IMR-90 (cell line): Measurements from ENCODE around the gene ACADM. TPM values are rescaled to one million over a fixed set of nuclear protein-coding genes. Genes with fewer than 3 reads are reported as not detected.
A peak's percentile ranks its signal among the peaks of the same experiment; 100 is the strongest.

ENCODE experiments used
- ATAC-seq: fragments of 200-7000 bp; cut with Tn5 transposase; 2 replicates; pipeline ENCODE4 v1.9.1; 2020; ENCODE audit warnings: low read depth, mild to moderate bottlenecking, moderate library complexity
- BruUV-seq: library from RNA; stranded (reverse); fragments of 400-500 nt; replicated peaks from 2 replicates; lab custom pipeline; 2021; lab: Mats Ljungman, UMichigan
- CTCF ChIA-PET: fragments of 300-600 bp; formaldehyde crosslinking; extraction: SDS; loops from one replicate; lab custom pipeline; 2021; ENCODE audit warnings: antibody characterized with exemption; lab: Yijun Ruan, JAX
- POLR2A ChIA-PET: fragments of 300-600 bp; sonication (Branson Sonifier 250); formaldehyde crosslinking; loops from one replicate; lab custom pipeline; 2022; ENCODE audit warnings: antibody characterized with exemption; ENCODE audit not compliant: unreplicated experiment; lab: Charles Lee
- DNase-seq: peaks from one replicate; pipeline ENCODE4 v3.0.0; 2013
- H2AFZ ChIP-seq: replicated peaks from 2 replicates; pipeline ENCODE3; 2013; ENCODE audit warnings: low read length, mild to moderate bottlenecking; ENCODE audit not compliant: poor library complexity
- H2AK5ac ChIP-seq: 2 replicates; pipeline ENCODE4 v1.6.1; 2013; ENCODE audit warnings: low read depth, low read length, inconsistent platforms
- H2AK9ac ChIP-seq: replicated peaks from 2 replicates; pipeline ENCODE3; 2013; ENCODE audit warnings: mild to moderate bottlenecking, low read depth, low read length, moderate library complexity; ENCODE audit not compliant: poor library complexity
- H2BK120ac ChIP-seq: 2 replicates; pipeline ENCODE4 v1.6.1; 2013; ENCODE audit warnings: low read depth, low read length, inconsistent platforms
- H2BK15ac ChIP-seq: 3 replicates; pipeline ENCODE4 v1.6.1; 2013; ENCODE audit warnings: low read depth, low read length, inconsistent platforms
- H2BK20ac ChIP-seq: 2 replicates; pipeline ENCODE4 v1.6.1; 2013; ENCODE audit warnings: low read depth, mild to moderate bottlenecking, inconsistent platforms, low read length, moderate library complexity
- H2BK5ac ChIP-seq: 2 replicates; pipeline ENCODE4 v1.6.1; 2013; ENCODE audit warnings: mild to moderate bottlenecking, low read depth, low read length, inconsistent platforms; ENCODE audit not compliant: poor library complexity, severe bottlenecking
- H3K14ac ChIP-seq: replicated peaks from 2 replicates; pipeline ENCODE4 v1.6.1; 2013; ENCODE audit warnings: low read depth, low read length, inconsistent platforms
- H3K18ac ChIP-seq: 2 replicates; pipeline ENCODE4 v1.6.1; 2013; ENCODE audit warnings: low read depth, low read length, control low read depth
- H3K23ac ChIP-seq: 2 replicates; pipeline ENCODE4 v1.6.1; 2013; ENCODE audit warnings: low read depth, low read length, inconsistent platforms
- H3K27ac ChIP-seq: 2 replicates; pipeline ENCODE4 v1.5.1; 2013; ENCODE audit warnings: mild to moderate bottlenecking, control low read depth, low read length; ENCODE audit not compliant: insufficient read depth
- H3K27me3 ChIP-seq: 2 replicates; pipeline ENCODE4 v1.6.1; 2013; ENCODE audit warnings: low read length; ENCODE audit not compliant: control insufficient read depth, insufficient read depth
- H3K36me3 ChIP-seq: 2 replicates; pipeline ENCODE4 v1.6.1; 2013; ENCODE audit warnings: low read length, mixed read lengths; ENCODE audit not compliant: control insufficient read depth, insufficient read depth
- H3K4ac ChIP-seq: 2 replicates; pipeline ENCODE4 v1.6.1; 2013; ENCODE audit warnings: low read depth, low read length, inconsistent platforms
- H3K4me1 ChIP-seq: 2 replicates; pipeline ENCODE4 v1.6.1; 2013; ENCODE audit warnings: low read length, mixed read lengths; ENCODE audit not compliant: control insufficient read depth, insufficient read depth
- H3K4me2 ChIP-seq: 2 replicates; pipeline ENCODE4 v1.6.1; 2013; ENCODE audit warnings: low read depth, mild to moderate bottlenecking, control low read depth, low read length, moderate library complexity
- H3K4me3 ChIP-seq: 2 replicates; pipeline ENCODE4 v1.5.1; 2013; ENCODE audit warnings: low read depth, mild to moderate bottlenecking, control low read depth, low read length, moderate library complexity; ENCODE audit not compliant: insufficient read depth
- H3K56ac ChIP-seq: 2 replicates; pipeline ENCODE4 v1.6.1; 2013; ENCODE audit warnings: low read length, inconsistent platforms; ENCODE audit not compliant: insufficient read depth; ENCODE audit errors: extremely low read depth
- H3K79me1 ChIP-seq, 2 experiments: 2 replicates each; pipeline ENCODE4 v1.6.1; 2013; ENCODE audit warnings: low read length in 2 of 2, inconsistent platforms in 1 of 2, low read depth in 1 of 2
- H3K9ac ChIP-seq: 2 replicates; pipeline ENCODE4 v1.6.1; 2013; ENCODE audit warnings: low read depth, low read length, control low read depth
- H3K9me1 ChIP-seq: 2 replicates; pipeline ENCODE4 v1.6.1; 2013; ENCODE audit warnings: low read length, inconsistent platforms; ENCODE audit not compliant: insufficient read depth
- H3K9me3 ChIP-seq: 2 replicates; pipeline ENCODE4 v1.6.1; 2013; ENCODE audit warnings: low read length; ENCODE audit not compliant: control insufficient read depth, insufficient read depth
- H4K20me1 ChIP-seq: 2 replicates; pipeline ENCODE4 v1.6.1; 2013; ENCODE audit warnings: low read length, inconsistent platforms; ENCODE audit not compliant: insufficient read depth
- H4K5ac ChIP-seq: 2 replicates; pipeline ENCODE4 v1.6.1; 2013; ENCODE audit warnings: mild to moderate bottlenecking, low read depth, low read length, control low read depth
- H4K8ac ChIP-seq, 2 experiments: 2 replicates each; pipeline ENCODE4 v1.6.1; 2013; ENCODE audit warnings: low read depth in 2 of 2, low read length in 2 of 2, control low read depth in 1 of 2, inconsistent platforms in 1 of 2
- H4K91ac ChIP-seq: 2 replicates; pipeline ENCODE4 v1.6.1; 2013; ENCODE audit warnings: low read depth, low read length, inconsistent platforms; ENCODE audit not compliant: insufficient read depth
- BHLHE40 ChIP-seq: fragments of 150-350 bp; IDR thresholded peaks from 2 replicates; pipeline ENCODE4 v1.6.1; 2016; ENCODE audit warnings: mild to moderate bottlenecking, low read depth, low read length
- CEBPB ChIP-seq: IDR thresholded peaks from 2 replicates; pipeline ENCODE4 v1.6.1; 2012; ENCODE audit warnings: low read depth, low read length, improper control_type of control experiment
- CHD1 ChIP-seq: IDR thresholded peaks from 2 replicates; pipeline ENCODE4 v1.6.1; 2012; ENCODE audit warnings: low read depth, low read length, improper control_type of control experiment
- ELK1 ChIP-seq: fragments of 150-350 bp; IDR thresholded peaks from 2 replicates; pipeline ENCODE4 v1.6.1; 2016; ENCODE audit warnings: low read depth, mild to moderate bottlenecking, low read length, moderate library complexity, borderline replicate concordance
- MAFK ChIP-seq: IDR thresholded peaks from 2 replicates; pipeline ENCODE4 v1.6.1; 2012; ENCODE audit warnings: low read depth, low read length, improper control_type of control experiment
- MAZ ChIP-seq: IDR thresholded peaks from 2 replicates; pipeline ENCODE4 v1.6.1; 2012; ENCODE audit warnings: low read depth, mild to moderate bottlenecking, low read length, improper control_type of control experiment, moderate library complexity, borderline replicate concordance
- MXI1 ChIP-seq: IDR thresholded peaks from 2 replicates; pipeline ENCODE4 v1.6.1; 2012; ENCODE audit warnings: low read depth, mild to moderate bottlenecking, low read length, moderate library complexity, borderline replicate concordance
- POLR2A ChIP-seq: IDR thresholded peaks from 2 replicates; pipeline ENCODE4 v1.6.1; 2012; ENCODE audit warnings: mild to moderate bottlenecking, low read depth, low read length
- RAD21 ChIP-seq: IDR thresholded peaks from 2 replicates; pipeline ENCODE4 v1.6.1; 2012; ENCODE audit warnings: low read length, improper control_type of control experiment
- RCOR1 ChIP-seq: IDR thresholded peaks from 2 replicates; pipeline ENCODE4 v1.6.1; 2012; ENCODE audit warnings: mild to moderate bottlenecking, low read length, improper control_type of control experiment; ENCODE audit not compliant: insufficient replicate concordance
- RFX5 ChIP-seq: IDR thresholded peaks from 2 replicates; pipeline ENCODE4 v1.8.0; 2012; ENCODE audit warnings: low read depth, mild to moderate bottlenecking, low read length, moderate library complexity
- SMC3 ChIP-seq: fragments of 150-350 bp; IDR thresholded peaks from 2 replicates; pipeline ENCODE4 v1.6.1; 2016; ENCODE audit warnings: low read depth, mild to moderate bottlenecking, antibody characterized with exemption, low read length, moderate library complexity
- WGBS, 2 experiments: methylation state at CpG; one replicate each; pipeline versions ENCODE4 v1.1.5 to v1.1.7; 2013; ENCODE audit warnings: missing lambda C conversion rate in 2 of 2; ENCODE audit not compliant: insufficient read length in 1 of 2; ENCODE audit errors: extremely low coverage in 2 of 2; 5-methylcytosine and 5-hydroxymethylcytosine counted together
- dilution Hi-C: fragments of 300-500 bp; cut with HindIII; formaldehyde crosslinking; loops from one replicate; pipeline ENCODE4 v1.14.3; 2018; ENCODE audit warnings: low sequenced_read_pairs; ENCODE audit not compliant: unreplicated experiment
- in situ Hi-C: fragments of 300-500 bp; cut with MboI; formaldehyde crosslinking; loops from 3 replicates; pipeline ENCODE4 v1.14.3; 2019; ENCODE audit warnings: low sequenced_read_pairs, inconsistent platforms, mixed read lengths
- intact Hi-C: fragments of 100-400 bp; cut with micrococcal nuclease; formaldehyde crosslinking; loops from 2 replicates; pipeline ENCODE4 v1.10.0; 2022
- polyA plus RNA-seq, 3 experiments: library from polyadenylated mRNA; depleted of rRNA; stranded (reverse); fragments of >200 nt; gene quantifications; 2 replicates each; pipeline ENCODE4 v1.2.3, GENCODE V29; 2012; ENCODE audit warnings: low replicate concordance in 1 of 3
- total RNA-seq: library from RNA; depleted of rRNA; stranded (reverse); fragments of >200 nt; gene quantifications from 2 replicates; pipeline ENCODE4 v1.2.3, GENCODE V29; 2012

The ACADM gene
- total and polyA plus RNA-seq, 2 of the 4 experiments (the other 2 are of a cell fraction): 8.6 to 18.5 TPM

GRCh38 chr1:75812065-75812464 lies 87.6 kb downstream of the ACADM start:
- H3K27ac ChIP-seq: no peak overlapping the region

More at GRCh38 chr1:75812065-75812464, 87.6 kb downstream of the ACADM start:
- H3K36me3 ChIP-seq: no peaks in the 10 kb centered on the region
- H4K20me1 ChIP-seq: no peaks in the 10 kb centered on the region
- CTCF ChIA-PET: no interaction called here
- intact Hi-C loops: no loop called here
- ATAC-seq (peak; percentile 54; the same call in 1 of the 2 replicates), DNase-seq (no peak)
- H2AFZ ChIP-seq: no peak overlapping the region
- H3K27me3 ChIP-seq: no peaks in the 10 kb centered on the region
- H4K5ac ChIP-seq: no peak overlapping the region
- no peaks in the 10 kb centered on the region for H3K9me1 ChIP-seq
- H3K79me1 ChIP-seq: no peaks in the 10 kb centered on the region
- no peak overlapping the region for H3K4me2 ChIP-seq
- H2BK120ac ChIP-seq: no peak overlapping the region
- dilution Hi-C loops: no loop called here
- WGBS, 2 experiments: no CpG with 5 or more reads among the region's 3 CpGs
- H3K23ac ChIP-seq: no peak overlapping the region
- H3K9me3 ChIP-seq: no peaks in the 10 kb centered on the region
- H2BK15ac ChIP-seq: no peak overlapping the region
- in situ Hi-C loops: no loop called here
- no peak overlapping the region for H2AK9ac ChIP-seq
- POLR2A ChIA-PET: no interaction called here
- H2AK5ac ChIP-seq: no peak overlapping the region
- H2BK5ac ChIP-seq: no peak overlapping the region
- H3K4ac ChIP-seq: no peak overlapping the region
- no peak overlapping the region for H4K91ac ChIP-seq
- H3K14ac ChIP-seq: no peak overlapping the region
- no peak overlapping the region for H3K56ac ChIP-seq
- no TSS peak for BruUV-seq
- H3K4me1 ChIP-seq: no peaks in the 10 kb centered on the region
- no peak overlapping the region; a peak in 1 of 4 replicates for H4K8ac ChIP-seq
- no peak overlapping the region for H2BK20ac ChIP-seq
- no peak overlapping the region for H3K9ac ChIP-seq
- no peak overlapping the region for H3K18ac ChIP-seq
- TF ChIP-seq CEBPB: no peak
- no peak for TF ChIP-seq RFX5
- no peak for TF ChIP-seq MAZ
- no peak for TF ChIP-seq POLR2A
- no peak for TF ChIP-seq SMC3
- TF ChIP-seq ELK1: no peak
- no peak for TF ChIP-seq RAD21
- TF ChIP-seq CHD1: no peak
- TF ChIP-seq RCOR1: no peak
- no peak for TF ChIP-seq MAFK
- no peak for TF ChIP-seq MXI1
- no peak for TF ChIP-seq BHLHE40
- H3K4me3 ChIP-seq: no peak overlapping the region
